Neural cell (in vitro differentiated cells): ENCODE measurements around the gene AP5Z1.

Experiments used
- EP300 ChIP-seq: fragments of 450-650 bp; conservative IDR thresholded peaks from 2 replicates; pipeline ENCODE4 v1.6.1; 2014; ENCODE audit warnings: antibody characterized with exemption, mild to moderate bottlenecking, moderate library complexity; ENCODE audit not compliant: poor library complexity, severe bottlenecking
- EZH2 ChIP-seq: fragments of 200-600, 300-800 bp; shearing (Covaris generic), sonication (generic); IDR thresholded peaks from 2 replicates; pipeline ENCODE4 v1.6.1; 2014; ENCODE audit warnings: antibody characterized with exemption, low read length, borderline replicate concordance, mild to moderate bottlenecking; ENCODE audit not compliant: insufficient read depth, poor library complexity, severe bottlenecking
- MXI1 ChIP-seq: fragments of 450-650 bp; conservative IDR thresholded peaks from 2 replicates; pipeline ENCODE4 v1.6.1; 2014; ENCODE audit warnings: antibody characterized with exemption, mild to moderate bottlenecking; ENCODE audit not compliant: poor library complexity, severe bottlenecking
- POLR2AphosphoS5 ChIP-seq: IDR thresholded peaks from 2 replicates; pipeline ENCODE4 v1.6.1; 2012
- RAD21 ChIP-seq: fragments of 450-650 bp; conservative IDR thresholded peaks from 2 replicates; pipeline ENCODE4 v1.6.1; 2014; ENCODE audit warnings: antibody characterized with exemption, mild to moderate bottlenecking, moderate library complexity
- TAF1 ChIP-seq: IDR thresholded peaks from 2 replicates; pipeline ENCODE4 v1.6.1; 2012; ENCODE audit warnings: low read depth
- TF ChIP-seq, protein P1 (sequence below): fragments of 450-650 bp; IDR thresholded peaks from 2 replicates; pipeline ENCODE4 v1.5.1; 2014; ENCODE audit warnings: antibody characterized with exemption, mild to moderate bottlenecking, moderate library complexity; ENCODE audit not compliant: poor library complexity, severe bottlenecking
- TF ChIP-seq, protein P2 (sequence below): IDR thresholded peaks from 2 replicates; pipeline ENCODE4 v1.6.1; 2012; ENCODE audit warnings: borderline replicate concordance

DNA sequence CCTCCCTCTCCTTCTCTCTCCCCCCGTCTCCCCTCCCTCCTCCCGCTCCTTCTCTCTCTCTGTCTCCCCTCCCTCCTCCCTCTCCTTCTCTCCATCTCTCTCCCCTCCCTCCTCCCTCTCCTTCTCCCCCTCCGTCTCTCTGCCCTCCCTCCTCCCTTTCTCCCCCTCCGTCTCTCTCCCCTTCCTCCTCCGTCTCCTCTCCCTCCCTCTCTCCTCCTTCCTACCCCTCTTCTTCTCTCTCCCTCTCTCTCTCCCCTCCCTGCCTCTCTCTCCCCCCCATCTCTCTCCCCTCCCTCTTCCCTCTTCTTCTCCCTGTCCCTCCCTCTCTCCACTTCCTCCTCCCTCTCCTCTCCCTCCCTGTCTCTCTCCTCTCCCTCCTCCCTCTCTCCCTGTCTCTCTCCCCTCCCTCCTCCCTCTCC, 32.2 kb downstream of the AP5Z1 start:
- TF ChIP-seq, protein P1, sequence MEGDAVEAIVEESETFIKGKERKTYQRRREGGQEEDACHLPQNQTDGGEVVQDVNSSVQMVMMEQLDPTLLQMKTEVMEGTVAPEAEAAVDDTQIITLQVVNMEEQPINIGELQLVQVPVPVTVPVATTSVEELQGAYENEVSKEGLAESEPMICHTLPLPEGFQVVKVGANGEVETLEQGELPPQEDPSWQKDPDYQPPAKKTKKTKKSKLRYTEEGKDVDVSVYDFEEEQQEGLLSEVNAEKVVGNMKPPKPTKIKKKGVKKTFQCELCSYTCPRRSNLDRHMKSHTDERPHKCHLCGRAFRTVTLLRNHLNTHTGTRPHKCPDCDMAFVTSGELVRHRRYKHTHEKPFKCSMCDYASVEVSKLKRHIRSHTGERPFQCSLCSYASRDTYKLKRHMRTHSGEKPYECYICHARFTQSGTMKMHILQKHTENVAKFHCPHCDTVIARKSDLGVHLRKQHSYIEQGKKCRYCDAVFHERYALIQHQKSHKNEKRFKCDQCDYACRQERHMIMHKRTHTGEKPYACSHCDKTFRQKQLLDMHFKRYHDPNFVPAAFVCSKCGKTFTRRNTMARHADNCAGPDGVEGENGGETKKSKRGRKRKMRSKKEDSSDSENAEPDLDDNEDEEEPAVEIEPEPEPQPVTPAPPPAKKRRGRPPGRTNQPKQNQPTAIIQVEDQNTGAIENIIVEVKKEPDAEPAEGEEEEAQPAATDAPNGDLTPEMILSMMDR = no peak
- TF ChIP-seq EZH2 = no peak
- TF ChIP-seq POLR2AphosphoS5 = no peak
- no peak for TF ChIP-seq EP300
- TF ChIP-seq, protein P2, sequence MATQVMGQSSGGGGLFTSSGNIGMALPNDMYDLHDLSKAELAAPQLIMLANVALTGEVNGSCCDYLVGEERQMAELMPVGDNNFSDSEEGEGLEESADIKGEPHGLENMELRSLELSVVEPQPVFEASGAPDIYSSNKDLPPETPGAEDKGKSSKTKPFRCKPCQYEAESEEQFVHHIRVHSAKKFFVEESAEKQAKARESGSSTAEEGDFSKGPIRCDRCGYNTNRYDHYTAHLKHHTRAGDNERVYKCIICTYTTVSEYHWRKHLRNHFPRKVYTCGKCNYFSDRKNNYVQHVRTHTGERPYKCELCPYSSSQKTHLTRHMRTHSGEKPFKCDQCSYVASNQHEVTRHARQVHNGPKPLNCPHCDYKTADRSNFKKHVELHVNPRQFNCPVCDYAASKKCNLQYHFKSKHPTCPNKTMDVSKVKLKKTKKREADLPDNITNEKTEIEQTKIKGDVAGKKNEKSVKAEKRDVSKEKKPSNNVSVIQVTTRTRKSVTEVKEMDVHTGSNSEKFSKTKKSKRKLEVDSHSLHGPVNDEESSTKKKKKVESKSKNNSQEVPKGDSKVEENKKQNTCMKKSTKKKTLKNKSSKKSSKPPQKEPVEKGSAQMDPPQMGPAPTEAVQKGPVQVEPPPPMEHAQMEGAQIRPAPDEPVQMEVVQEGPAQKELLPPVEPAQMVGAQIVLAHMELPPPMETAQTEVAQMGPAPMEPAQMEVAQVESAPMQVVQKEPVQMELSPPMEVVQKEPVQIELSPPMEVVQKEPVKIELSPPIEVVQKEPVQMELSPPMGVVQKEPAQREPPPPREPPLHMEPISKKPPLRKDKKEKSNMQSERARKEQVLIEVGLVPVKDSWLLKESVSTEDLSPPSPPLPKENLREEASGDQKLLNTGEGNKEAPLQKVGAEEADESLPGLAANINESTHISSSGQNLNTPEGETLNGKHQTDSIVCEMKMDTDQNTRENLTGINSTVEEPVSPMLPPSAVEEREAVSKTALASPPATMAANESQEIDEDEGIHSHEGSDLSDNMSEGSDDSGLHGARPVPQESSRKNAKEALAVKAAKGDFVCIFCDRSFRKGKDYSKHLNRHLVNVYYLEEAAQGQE = no peak
- TF ChIP-seq TAF1 = no peak
- TF ChIP-seq RAD21 = no peak
- TF ChIP-seq MXI1 = no peak
